NB4 (cell line): ENCODE measurements around the gene MORN1.

Source experiments
- DNase-seq: peaks from one replicate; pipeline ENCODE4 v3.0.0; 2010; ENCODE audit warnings: low read depth
- H3K4me3 ChIP-seq: one replicate; pipeline ENCODE4 v1.5.1; 2011; ENCODE audit warnings: mild to moderate bottlenecking, low read depth, low read length, moderate library complexity
- CTCF ChIP-seq: IDR thresholded peaks from one replicate; pipeline ENCODE4 v1.5.1; 2012; ENCODE audit warnings: low read depth, low read length
- MAX ChIP-seq: IDR thresholded peaks from 2 replicates; pipeline ENCODE4 v1.6.1; 2011; ENCODE audit warnings: low read depth, low read length
- MYC ChIP-seq: IDR thresholded peaks from 2 replicates; pipeline ENCODE4 v1.6.1; 2011; ENCODE audit warnings: low read depth, low read length
- POLR2A ChIP-seq: IDR thresholded peaks from 2 replicates; pipeline ENCODE4 v1.6.1; 2011; ENCODE audit warnings: mild to moderate bottlenecking; ENCODE audit not compliant: insufficient read length; ENCODE audit errors: extremely low read depth

The MORN1 gene

GRCh38 chr1:2378441-2378851 lies 12.9 kb downstream of the MORN1 start:
- DNase-seq: no peak
- no peak overlapping the region for H3K4me3 ChIP-seq
- TF ChIP-seq CTCF: no peak
- TF ChIP-seq MYC: no peak
- no peak for TF ChIP-seq MAX
- no peak for TF ChIP-seq POLR2A

GRCh38 chr1:2377751-2378440 lies 13.5 kb downstream of the MORN1 start:
- DNase-seq: no peak
- TF ChIP-seq MYC (no peak), POLR2A (no peak), MAX (no peak), CTCF (no peak)
- no peak overlapping the region for H3K4me3 ChIP-seq

GRCh38 chr1:2376931-2377672 lies 14.3 kb downstream of the MORN1 start:
- no peak for DNase-seq
- TF ChIP-seq POLR2A: no peak
- TF ChIP-seq CTCF: no peak
- TF ChIP-seq MYC: no peak
- TF ChIP-seq MAX: no peak
- no peak overlapping the region for H3K4me3 ChIP-seq

- no peak for TF ChIP-seq MYC
- TF ChIP-seq MAX: no peak
- no peak for TF ChIP-seq CTCF
- no peak for TF ChIP-seq POLR2A
- DNase-seq: no peak
- H3K4me3 ChIP-seq: no peak overlapping the region
Measured at GRCh38 chr1:2376261-2376741, 15.1 kb downstream of the MORN1 start.

GRCh38 chr1:2375923-2376260 lies 15.5 kb downstream of the MORN1 start:
- no peak for TF ChIP-seq POLR2A
- TF ChIP-seq MAX: no peak
- no peak for TF ChIP-seq MYC
- TF ChIP-seq CTCF: no peak
- no peak for DNase-seq
- no peak overlapping the region for H3K4me3 ChIP-seq
